ENCODE measurements around the gene TPK1. TPM values are rescaled to one million over a fixed set of nuclear protein-coding genes. Genes with fewer than 3 reads are reported as not detected.
"Not testable (repeated sequence)": the region's sequence is repeated elsewhere in the genome, so short reads cannot be mapped to it uniquely, and the experiment has no call there.

TPK1 gene
- total and polyA plus RNA-seq, 4 donors = 6.7 to 14.1 (median 12.4) TPM

DNA sequence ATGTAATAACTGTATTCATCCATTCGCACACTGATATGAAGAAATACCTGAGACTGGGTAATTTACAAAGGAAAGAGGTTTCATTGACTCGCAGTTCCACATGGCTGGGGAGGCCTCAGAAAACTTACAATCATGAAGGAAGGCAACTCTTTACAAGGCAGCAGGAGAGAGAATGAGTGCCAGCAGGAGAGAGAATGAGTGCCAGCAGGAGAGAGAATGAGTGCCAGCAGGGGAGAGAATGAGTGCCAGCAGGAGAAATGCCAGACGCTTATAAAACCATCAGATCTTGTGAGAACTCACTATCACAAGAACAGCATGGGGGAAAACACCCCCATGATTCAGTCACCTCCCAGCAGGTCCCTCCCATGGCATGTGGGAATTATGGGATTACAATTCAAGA lies 58.0 kb downstream of the TPK1 start:
- 68 to 69% methylated on average over 3 of the region's 3 CpGs for WGBS, 2 donors
- ATAC-seq (ENCODE audit: low FRiP score); H3K27me3 ChIP-seq (ENCODE audit: control insufficient read depth in 1 of 2, insufficient read depth in 2 of 2, low read length in 1 of 2); H3K36me3 ChIP-seq (ENCODE audit: control insufficient read depth in 1 of 2, insufficient read depth in 2 of 2, low read length in 1 of 2); intact Hi-C loops (cut with DNase I); DNase-seq; H3K27ac ChIP-seq (ENCODE audit: low read depth in 1 of 2, low read length in 2 of 2); H3K4me3 ChIP-seq (ENCODE audit: low read length in 2 of 2); H3K9me3 ChIP-seq (ENCODE audit: control insufficient read depth, low read length); H3K4me1 ChIP-seq (ENCODE audit: control insufficient read depth in 1 of 2, insufficient read depth in 2 of 2, low read length in 2 of 2): not testable (repeated sequence)

DNA sequence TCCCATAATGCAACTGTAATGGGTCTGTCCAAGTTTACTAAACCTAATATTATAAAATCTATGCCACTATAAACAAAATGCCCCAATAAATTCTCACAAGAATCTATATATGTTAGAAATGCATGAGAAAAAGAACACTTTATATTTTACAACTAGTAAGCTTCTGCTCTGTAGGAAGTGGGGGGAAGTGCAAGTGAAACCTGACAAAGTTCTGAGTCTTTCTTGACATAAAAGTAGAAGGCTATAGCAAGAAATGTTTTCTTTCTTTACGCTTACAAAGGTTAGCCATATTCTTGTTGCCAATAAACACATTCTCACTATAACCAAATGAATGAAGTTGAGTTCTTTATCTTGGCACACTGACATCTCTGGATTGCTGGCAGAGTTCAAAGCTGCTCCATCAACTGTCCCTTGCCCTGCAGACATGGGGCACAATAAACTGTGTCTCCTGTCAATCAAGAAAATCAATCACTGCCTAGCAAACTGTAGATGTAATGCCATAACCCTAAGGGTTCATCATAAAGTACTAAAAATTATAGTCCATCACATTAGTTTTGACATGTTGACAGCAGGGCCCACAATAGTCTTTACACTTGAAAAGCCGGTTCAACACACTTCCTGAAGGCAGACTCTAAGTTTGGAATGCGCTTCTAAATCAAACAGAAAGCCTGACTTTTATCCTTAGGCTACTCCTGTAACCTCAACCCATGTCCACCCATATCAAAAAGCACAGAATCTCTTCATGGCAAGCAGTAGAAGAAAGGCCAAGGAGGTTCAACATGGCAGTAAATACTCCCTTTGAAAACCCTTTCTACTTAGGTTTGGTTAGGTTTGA lies 58.6 kb downstream of the TPK1 start:
- DNase-seq (no peak), ATAC-seq (ENCODE audit: low FRiP score) (no peak)
- 67 to 68% methylated on average over 3 of the region's 3 CpGs for WGBS, 2 donors
- no peaks in the 10 kb centered on the region for H3K9me3 ChIP-seq (ENCODE audit: control insufficient read depth, low read length)
- no peaks in the 10 kb centered on the region for H3K4me1 ChIP-seq (ENCODE audit: control insufficient read depth in 1 of 2, insufficient read depth in 2 of 2, low read length in 2 of 2)
- intact Hi-C loops (cut with DNase I) = no loop called here
- no peaks in the 10 kb centered on the region for H3K36me3 ChIP-seq (ENCODE audit: control insufficient read depth in 1 of 2, insufficient read depth in 2 of 2, low read length in 1 of 2)
- H3K4me3 ChIP-seq (ENCODE audit: low read length in 2 of 2) = no peak overlapping the region
- no peak overlapping the region for H3K27ac ChIP-seq (ENCODE audit: low read depth in 1 of 2, low read length in 2 of 2)
- no peaks in the 10 kb centered on the region for H3K27me3 ChIP-seq (ENCODE audit: control insufficient read depth in 1 of 2, insufficient read depth in 2 of 2, low read length in 1 of 2)

DNA sequence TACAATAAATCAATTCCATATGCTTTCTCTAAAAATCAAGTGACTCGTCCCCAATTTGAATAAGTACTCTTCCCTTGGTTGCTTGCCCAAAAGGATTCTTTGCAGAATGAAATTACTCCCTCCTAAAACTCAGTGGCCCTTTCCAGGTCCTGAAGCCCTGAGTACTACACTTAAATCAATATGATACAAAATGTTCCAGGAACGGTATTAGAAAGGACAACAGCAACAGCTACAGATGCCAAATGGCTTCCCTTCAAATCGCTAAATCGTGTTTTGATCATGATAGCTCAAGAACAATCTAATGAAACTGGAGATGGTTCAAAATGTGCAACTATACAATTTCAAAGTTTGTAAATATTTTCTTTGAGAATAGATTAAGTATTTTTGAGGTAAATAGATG lies 59.4 kb downstream of the TPK1 start:
- intact Hi-C loops (cut with DNase I) = no loop called here
- WGBS, 2 donors = 69 to 73% methylated on average over 4 of the region's 4 CpGs
- ATAC-seq (ENCODE audit: low FRiP score) = no peak

DNA sequence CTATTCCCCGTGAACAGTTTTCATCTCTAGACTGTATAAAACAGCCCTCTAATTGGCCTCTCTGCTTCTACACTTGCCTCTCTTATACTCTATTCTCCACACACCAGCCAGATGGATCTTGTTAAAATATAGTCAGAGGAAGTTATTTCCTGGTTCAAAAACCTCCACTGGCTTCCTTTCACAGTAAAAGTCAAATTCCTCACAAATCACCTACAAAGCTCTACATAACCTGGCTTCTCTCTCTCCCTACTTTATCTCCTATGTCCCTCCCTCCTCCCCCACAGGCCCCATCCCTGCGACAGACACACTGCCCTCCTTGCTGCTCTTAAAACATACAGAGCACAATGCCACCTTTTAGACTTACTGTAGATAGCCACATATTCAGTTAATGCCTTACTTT lies 60.1 kb downstream of the TPK1 start:
- DNase-seq (no peak), ATAC-seq (ENCODE audit: low FRiP score) (no peak)
- H3K36me3 ChIP-seq (ENCODE audit: control insufficient read depth in 1 of 2, insufficient read depth in 2 of 2, low read length in 1 of 2) = no peaks in the 10 kb centered on the region
- intact Hi-C loops (cut with DNase I) = no loop called here
- no peaks in the 10 kb centered on the region for H3K4me1 ChIP-seq (ENCODE audit: control insufficient read depth in 1 of 2, insufficient read depth in 2 of 2, low read length in 2 of 2)
- no peaks in the 10 kb centered on the region for H3K27me3 ChIP-seq (ENCODE audit: control insufficient read depth in 1 of 2, insufficient read depth in 2 of 2, low read length in 1 of 2)
- 70 to 78% methylated on average over 2 of the region's 2 CpGs for WGBS, 2 donors
- no peak overlapping the region for H3K27ac ChIP-seq (ENCODE audit: low read depth in 1 of 2, low read length in 2 of 2)
- no peaks in the 10 kb centered on the region for H3K9me3 ChIP-seq (ENCODE audit: control insufficient read depth, low read length)
- no peak overlapping the region for H3K4me3 ChIP-seq (ENCODE audit: low read length in 2 of 2)

More for the DNA sequence above, 59.4 kb downstream of the TPK1 start:
- no peak overlapping the region for H3K27ac ChIP-seq (ENCODE audit: low read depth in 1 of 2, low read length in 2 of 2)
- no peaks in the 10 kb centered on the region for H3K4me1 ChIP-seq (ENCODE audit: control insufficient read depth in 1 of 2, insufficient read depth in 2 of 2, low read length in 2 of 2)
- no peaks in the 10 kb centered on the region for H3K9me3 ChIP-seq (ENCODE audit: control insufficient read depth, low read length)
- H3K4me3 ChIP-seq (ENCODE audit: low read length in 2 of 2) = no peak overlapping the region
- H3K27me3 ChIP-seq (ENCODE audit: control insufficient read depth in 1 of 2, insufficient read depth in 2 of 2, low read length in 1 of 2) = no peaks in the 10 kb centered on the region
- no peak for DNase-seq
- no peaks in the 10 kb centered on the region for H3K36me3 ChIP-seq (ENCODE audit: control insufficient read depth in 1 of 2, insufficient read depth in 2 of 2, low read length in 1 of 2)

DNA sequence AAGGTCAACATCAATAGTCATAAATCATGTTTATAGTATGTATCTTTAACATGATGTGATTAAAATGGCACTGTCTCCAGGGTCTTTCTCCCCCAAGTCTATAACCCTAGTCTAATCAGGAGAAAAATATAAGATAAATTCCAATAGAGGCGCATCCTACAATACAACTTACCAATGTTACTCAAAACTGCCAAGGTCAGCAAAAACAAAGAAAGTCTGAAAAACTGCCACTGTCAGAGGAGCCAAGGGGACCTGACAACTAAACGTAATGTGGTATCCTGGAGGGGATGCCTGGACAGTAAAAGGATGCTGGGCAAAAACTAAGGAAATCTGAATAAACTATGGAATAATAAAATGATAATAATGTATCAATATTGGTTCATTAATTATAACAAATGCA lies 63.9 kb downstream of the TPK1 start:
- Histone ChIP-seq H3K27ac (ENCODE audit: low read depth in 1 of 2, low read length in 2 of 2) (no peak overlapping the region), H3K27me3 (ENCODE audit: control insufficient read depth in 1 of 2, insufficient read depth in 2 of 2, low read length in 1 of 2) (no peaks in the 10 kb centered on the region), H3K9me3 (ENCODE audit: control insufficient read depth, low read length) (no peaks in the 10 kb centered on the region), H3K4me1 (ENCODE audit: control insufficient read depth in 1 of 2, insufficient read depth in 2 of 2, low read length in 2 of 2) (no peaks in the 10 kb centered on the region), H3K36me3 (ENCODE audit: control insufficient read depth in 1 of 2, insufficient read depth in 2 of 2, low read length in 1 of 2) (no peaks in the 10 kb centered on the region), H3K4me3 (ENCODE audit: low read length in 2 of 2) (no peak overlapping the region)
- ATAC-seq (ENCODE audit: low FRiP score) = no peak
- WGBS, 2 donors = 91 to 93% methylated on average over 2 of the region's 2 CpGs
- no peak for DNase-seq
- intact Hi-C loops (cut with DNase I) = no loop called here

DNA sequence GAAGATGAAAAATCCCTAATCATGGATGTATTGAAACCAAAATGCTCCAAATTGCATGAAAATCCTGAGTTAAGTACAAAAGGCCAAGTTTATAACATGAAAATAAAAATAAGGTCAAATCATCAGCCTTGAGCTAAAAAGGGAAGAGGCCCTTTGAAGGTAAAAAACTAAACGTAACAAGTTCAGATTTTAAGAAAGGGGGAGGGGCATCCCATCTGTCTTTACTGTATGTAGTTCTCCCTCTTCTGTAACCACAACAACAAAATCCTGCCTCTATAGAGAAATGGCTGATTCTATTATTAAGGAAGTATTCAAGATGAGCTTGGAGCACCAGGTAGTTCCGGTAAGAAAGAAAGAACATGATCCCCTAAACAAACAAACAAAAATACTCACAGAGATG lies 64.7 kb downstream of the TPK1 start:
- intact Hi-C loops (cut with DNase I) = no loop called here
- no peak overlapping the region for H3K27ac ChIP-seq (ENCODE audit: low read depth in 1 of 2, low read length in 2 of 2)
- H3K4me1 ChIP-seq (ENCODE audit: control insufficient read depth in 1 of 2, insufficient read depth in 2 of 2, low read length in 2 of 2) = no peaks in the 10 kb centered on the region
- no peaks in the 10 kb centered on the region for H3K27me3 ChIP-seq (ENCODE audit: control insufficient read depth in 1 of 2, insufficient read depth in 2 of 2, low read length in 1 of 2)
- H3K9me3 ChIP-seq (ENCODE audit: control insufficient read depth, low read length) = no peaks in the 10 kb centered on the region
- ATAC-seq (ENCODE audit: low FRiP score) (no peak), DNase-seq (no peak)
- WGBS, 2 donors = 72 to 80% methylated on average over 2 of the region's 2 CpGs
- no peaks in the 10 kb centered on the region for H3K36me3 ChIP-seq (ENCODE audit: control insufficient read depth in 1 of 2, insufficient read depth in 2 of 2, low read length in 1 of 2)
- H3K4me3 ChIP-seq (ENCODE audit: low read length in 2 of 2) = no peak overlapping the region

DNA sequence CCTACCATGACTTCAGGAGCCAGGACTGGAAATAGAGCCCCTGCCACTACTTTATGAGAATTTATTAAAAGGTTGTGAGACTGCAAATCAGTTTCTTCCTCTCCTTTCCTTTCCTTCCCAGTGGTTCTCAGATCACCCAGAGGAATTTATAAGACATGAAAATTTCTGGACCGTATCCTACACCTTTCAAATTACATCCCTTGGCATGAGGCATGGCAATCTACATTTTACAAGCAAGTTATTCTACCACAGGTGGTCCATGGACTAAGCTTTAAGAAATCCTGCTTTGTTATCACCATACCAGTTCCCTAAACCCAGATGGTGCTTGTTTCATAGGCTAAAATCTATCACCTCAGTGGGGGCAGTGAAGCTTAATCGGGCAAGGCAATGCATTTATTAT lies 66.5 kb downstream of the TPK1 start:
- DNase-seq (no peak), ATAC-seq (ENCODE audit: low FRiP score) (no peak)
- no peaks in the 10 kb centered on the region for H3K9me3 ChIP-seq (ENCODE audit: control insufficient read depth, low read length)
- H3K36me3 ChIP-seq (ENCODE audit: control insufficient read depth in 1 of 2, insufficient read depth in 2 of 2, low read length in 1 of 2) = no peaks in the 10 kb centered on the region
- no peak overlapping the region for H3K4me3 ChIP-seq (ENCODE audit: low read length in 2 of 2)
- 96 to 98% methylated on average over 2 of the region's 2 CpGs for WGBS, 2 donors
- no peaks in the 10 kb centered on the region for H3K4me1 ChIP-seq (ENCODE audit: control insufficient read depth in 1 of 2, insufficient read depth in 2 of 2, low read length in 2 of 2)
- H3K27ac ChIP-seq (ENCODE audit: low read depth in 1 of 2, low read length in 2 of 2) = no peak overlapping the region
- intact Hi-C loops (cut with DNase I) = no loop called here
- H3K27me3 ChIP-seq (ENCODE audit: control insufficient read depth in 1 of 2, insufficient read depth in 2 of 2, low read length in 1 of 2) = no peaks in the 10 kb centered on the region

DNA sequence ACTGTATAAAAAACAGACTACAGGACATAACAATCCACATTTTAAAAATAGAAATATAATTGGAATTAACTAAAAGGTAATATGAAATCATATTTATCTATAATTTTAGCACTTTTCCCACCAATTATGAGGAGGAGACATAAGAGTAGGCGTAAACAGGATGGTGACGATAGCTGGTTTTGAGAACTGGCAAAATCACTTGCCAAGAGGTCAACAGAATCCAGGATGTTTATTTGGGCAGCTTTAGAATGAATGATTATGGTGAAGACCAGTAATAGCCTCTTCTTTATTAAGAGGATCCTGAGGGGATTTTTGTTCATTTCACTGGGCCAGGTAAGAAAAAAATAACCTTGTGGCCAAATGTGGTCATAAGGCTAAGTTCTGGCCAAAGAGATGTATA lies 67.2 kb downstream of the TPK1 start:
- H3K36me3 ChIP-seq (ENCODE audit: control insufficient read depth in 1 of 2, insufficient read depth in 2 of 2, low read length in 1 of 2) = no peaks in the 10 kb centered on the region
- H3K9me3 ChIP-seq (ENCODE audit: control insufficient read depth, low read length) = no peaks in the 10 kb centered on the region
- no peak for DNase-seq
- H3K4me3 ChIP-seq (ENCODE audit: low read length in 2 of 2) = no peak overlapping the region
- no peaks in the 10 kb centered on the region for H3K4me1 ChIP-seq (ENCODE audit: control insufficient read depth in 1 of 2, insufficient read depth in 2 of 2, low read length in 2 of 2)
- no peak overlapping the region for H3K27ac ChIP-seq (ENCODE audit: low read depth in 1 of 2, low read length in 2 of 2)
- no peak for ATAC-seq (ENCODE audit: low FRiP score)
- no peaks in the 10 kb centered on the region for H3K27me3 ChIP-seq (ENCODE audit: control insufficient read depth in 1 of 2, insufficient read depth in 2 of 2, low read length in 1 of 2)
- WGBS, 2 donors = 54 to 55% methylated on average over 2 of the region's 2 CpGs
- intact Hi-C loops (cut with DNase I) = no loop called here

DNA sequence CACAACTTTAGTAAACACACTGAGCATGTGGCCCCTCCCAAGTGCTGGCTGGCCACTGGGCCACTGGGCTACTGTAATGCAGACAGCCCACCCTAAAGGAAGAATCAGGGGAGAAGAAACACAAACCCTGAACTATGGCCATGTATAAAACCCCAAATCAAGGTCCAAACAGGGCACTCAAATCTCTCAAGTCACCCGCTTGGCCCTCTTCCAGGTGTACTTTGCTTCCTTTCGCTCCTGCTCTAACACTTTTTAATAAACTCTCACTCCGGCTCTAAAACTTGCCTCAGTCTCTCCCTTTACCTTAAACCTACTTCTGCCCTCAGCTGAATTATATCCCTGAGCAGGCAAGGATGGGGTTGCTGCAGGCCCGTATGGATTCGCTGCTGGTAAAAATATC lies 72.6 kb downstream of the TPK1 start:
- H3K4me1 ChIP-seq (ENCODE audit: control insufficient read depth in 1 of 2, insufficient read depth in 2 of 2, low read length in 2 of 2) = no peaks in the 10 kb centered on the region
- intact Hi-C loops (cut with DNase I) = no loop called here
- no peak overlapping the region for H3K27ac ChIP-seq (ENCODE audit: low read depth in 1 of 2, low read length in 2 of 2)
- no peak overlapping the region for H3K4me3 ChIP-seq (ENCODE audit: low read length in 2 of 2)
- DNase-seq = no peak
- no peak for ATAC-seq (ENCODE audit: low FRiP score)
- no peaks in the 10 kb centered on the region for H3K27me3 ChIP-seq (ENCODE audit: control insufficient read depth in 1 of 2, insufficient read depth in 2 of 2, low read length in 1 of 2)
- 94 to 95% methylated on average over 5 of the region's 5 CpGs for WGBS, 2 donors
- H3K36me3 ChIP-seq (ENCODE audit: control insufficient read depth in 1 of 2, insufficient read depth in 2 of 2, low read length in 1 of 2) = no peaks in the 10 kb centered on the region
- no peaks in the 10 kb centered on the region for H3K9me3 ChIP-seq (ENCODE audit: control insufficient read depth, low read length)

Data from aorta (tissue), 5 donors.